GM12873 (cell line): ENCODE measurements around the gene OTUD6A.

ENCODE experiments used
- CTCF ChIP-seq: IDR thresholded peaks from 2 replicates; pipeline ENCODE4 v1.5.1; 2012; ENCODE audit warnings: low read depth, mild to moderate bottlenecking, moderate library complexity, low read length, control low read depth; ENCODE audit not compliant: insufficient read depth; ENCODE audit errors: missing control alignments

The OTUD6A gene

GRCh38 chrX:70046978-70047377 is 15.3 kb upstream of the OTUD6A start:
- no peak for TF ChIP-seq CTCF

- no peak for TF ChIP-seq CTCF
Measured at GRCh38 chrX:70049406-70049805, 12.9 kb upstream of the OTUD6A start.

GRCh38 chrX:70049925-70050324 is 12.3 kb upstream of the OTUD6A start, which contains the start of gene AWAT2:
Gene AWAT2 (minus strand): TSS chrX:70049938. CDS start chrX:70049932, 6 bp downstream.
- no peak for TF ChIP-seq CTCF

GRCh38 chrX:70052895-70053615 is 9.2 kb upstream of the OTUD6A start:
- TF ChIP-seq CTCF = no peak

- TF ChIP-seq CTCF = no peak
Measured at GRCh38 chrX:70054391-70054790, 7.9 kb upstream of the OTUD6A start.

- TF ChIP-seq CTCF = no peak
Measured at GRCh38 chrX:70062961-70063550, 799 bp downstream of the OTUD6A start.

- no peak for TF ChIP-seq CTCF
Measured at GRCh38 chrX:70066646-70067045, 4.4 kb downstream of the OTUD6A start.
